NCI-H510A (cell line): Measurements from ENCODE around the gene TBC1D22A.
"Not testable (repeated sequence)": the region's sequence is repeated elsewhere in the genome, so short reads cannot be mapped to it uniquely, and the experiment has no call there.

Source experiments
- DNase-seq: peaks from one replicate; lab custom pipeline; 2025; lab: John Stamatoyannopoulos, UW

Gene TBC1D22A

GRCh38 chr22:46813816-46814597 is 51.6 kb downstream of the TBC1D22A start:
- DNase-seq = no peak

GRCh38 chr22:46815132-46815531 is 52.7 kb downstream of the TBC1D22A start:
- no peak for DNase-seq

GRCh38 chr22:46815559-46815895 is 53.1 kb downstream of the TBC1D22A start:
- no peak for DNase-seq

GRCh38 chr22:46815896-46816731 is 53.7 kb downstream of the TBC1D22A start:
- DNase-seq = no peak

- DNase-seq = not testable (repeated sequence)
Observed at GRCh38 chr22:46817390-46817789, 54.9 kb downstream of the TBC1D22A start.

- no peak for DNase-seq
Observed at GRCh38 chr22:46823248-46823647, 60.8 kb downstream of the TBC1D22A start.

GRCh38 chr22:46823654-46824053 is 61.2 kb downstream of the TBC1D22A start:
- DNase-seq = no peak

GRCh38 chr22:46824344-46824909 is 62.0 kb downstream of the TBC1D22A start:
- DNase-seq = no peak

- DNase-seq = no peak
Observed at GRCh38 chr22:46824980-46825544, 62.6 kb downstream of the TBC1D22A start.

- DNase-seq = no peak
Observed at GRCh38 chr22:46826438-46827135, 64.1 kb downstream of the TBC1D22A start.

GRCh38 chr22:46827136-46827780 is 64.8 kb downstream of the TBC1D22A start:
- DNase-seq = no peak

GRCh38 chr22:46827781-46828180 is 65.3 kb downstream of the TBC1D22A start:
- no peak for DNase-seq

GRCh38 chr22:46828323-46828900 is 66.0 kb downstream of the TBC1D22A start:
- DNase-seq = peak; percentile 54

GRCh38 chr22:46829117-46829891 is 66.9 kb downstream of the TBC1D22A start:
- no peak for DNase-seq

- DNase-seq = no peak
Observed at GRCh38 chr22:46829941-46830715, 67.7 kb downstream of the TBC1D22A start.

- DNase-seq = no peak
Observed at GRCh38 chr22:46830841-46831240, 68.4 kb downstream of the TBC1D22A start.

GRCh38 chr22:46833228-46833627 is 70.8 kb downstream of the TBC1D22A start:
- DNase-seq = no peak

GRCh38 chr22:46834021-46834737 is 71.7 kb downstream of the TBC1D22A start:
- no peak for DNase-seq

- DNase-seq = no peak
Observed at GRCh38 chr22:46835288-46835687, 72.8 kb downstream of the TBC1D22A start.
